Measurements from ENCODE around the gene POU2F1. TPM values are rescaled to one million over a fixed set of nuclear protein-coding genes. Genes with fewer than 3 reads are reported as not detected.

POU2F1 gene
- total RNA-seq, 5 donors from 2014 or later (not counting 1 experiment from before 2014, with no cell fraction given): 15.1 to 34.5 (median 22.6) TPM

DNA sequence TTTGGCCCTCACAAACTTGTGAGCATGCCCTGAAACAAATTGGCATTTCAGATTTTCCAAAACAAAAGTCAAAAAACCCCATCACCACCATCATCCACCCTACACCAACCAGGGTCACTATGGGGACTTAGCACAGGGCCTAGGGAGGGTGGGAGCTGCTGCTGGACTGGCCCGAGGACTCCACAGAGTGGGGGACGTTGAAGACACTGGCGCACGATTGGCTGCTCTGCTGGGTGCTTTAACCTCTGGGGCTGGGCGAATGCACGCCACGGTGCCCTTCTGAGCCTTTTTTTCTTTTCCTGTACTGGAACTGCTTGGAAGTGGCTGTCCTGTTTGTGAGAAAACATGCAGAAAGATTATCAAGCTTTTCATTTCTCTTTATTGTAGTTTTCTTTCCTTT lies 204.8 kb downstream of the POU2F1 start:
- DNase-seq (no peak), ATAC-seq (replicated peaks in 1 of 4) (no peak)
- 96% methylated on average over 4 of the region's 7 CpGs for whole genome bisulfite sequencing (ENCODE audit: insufficient coverage)
- peaks cover 20 to 45% (median 42%) of the 10 kb centered on the region in 3 donors for H3K4me1 Mint-ChIP-seq
- peaks cover 4 to 12% of the 10 kb centered on the region in 2 donors for H3K36me3 ChIP-seq (ENCODE audit: control insufficient read depth in 2 of 2, extremely low read depth in 1 of 2, insufficient read depth in 1 of 2, low read length in 1 of 2)
- ChIA-PET CTCF (interaction anchor here in 1 of 2 donors (0.6 to 1.2 kb wide), 2 partner anchors 15 to 115 kb away, joined by 3 read pairs; no protein-coding TSS in a partner anchor), POLR2A (interaction anchor here in 1 of 2 donors (0.7 kb wide), 1 partner anchor 12 kb away, joined by 13 read pairs; no protein-coding TSS in a partner anchor)
- H3K36me3 Mint-ChIP-seq: peaks cover 12% of the 10 kb centered on the region
- H3K4me3 ChIP-seq (ENCODE audit: control insufficient read depth in 1 of 2, extremely low read depth in 1 of 2, low read length in 1 of 2): no peak overlapping the region
- H3K9me3 ChIP-seq: no peaks in the 10 kb centered on the region
- H3K27ac ChIP-seq (ENCODE audit: low read length): no peak overlapping the region
- H3K27me3 Mint-ChIP-seq: no peaks in the 10 kb centered on the region
- no peak overlapping the region for H3K4me3 Mint-ChIP-seq
- H3K27me3 ChIP-seq (replicated peaks in 1 of 2; ENCODE audit: control insufficient read depth in 2 of 2, extremely low read depth in 1 of 2, insufficient read depth in 2 of 2, low read length in 1 of 2): no peaks in the 10 kb centered on the region
- H3K27ac Mint-ChIP-seq: peak overlapping the region; percentile 52 to 53
- no peaks in the 10 kb centered on the region for H3K9me3 Mint-ChIP-seq
- H3K4me1 ChIP-seq (ENCODE audit: control insufficient read depth in 1 of 2, extremely low read depth in 1 of 2, insufficient read depth in 2 of 2, low read length in 2 of 2): peaks cover 0 to 17% of the 10 kb centered on the region in 2 experiments

DNA sequence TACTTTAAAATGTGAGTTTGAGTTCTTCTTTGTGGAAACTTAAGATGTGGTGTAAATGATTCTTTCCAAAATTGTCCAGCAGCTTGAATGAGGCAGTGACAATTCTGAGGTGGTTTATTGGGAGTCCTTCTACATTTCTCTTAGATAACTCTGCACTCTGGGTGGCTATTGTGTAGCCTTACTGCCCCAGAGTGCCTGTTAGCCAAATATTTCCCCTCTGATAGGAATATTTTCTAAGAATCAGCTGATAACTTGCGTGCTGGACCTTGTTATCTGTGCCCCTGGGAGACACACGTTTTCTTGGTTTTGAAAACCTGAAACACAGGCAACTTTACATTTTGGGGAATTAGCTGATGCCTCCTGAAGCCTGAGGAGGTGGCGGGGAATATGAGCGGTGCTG lies 206.0 kb downstream of the POU2F1 start:
- H3K4me3 ChIP-seq (ENCODE audit: control insufficient read depth in 1 of 2, extremely low read depth in 1 of 2, low read length in 1 of 2): no peak overlapping the region
- POLR2A ChIA-PET: interaction anchor here in 1 of 2 donors (0.6 to 1.2 kb wide), 3 partner anchors 11 to 92 kb away, joined by 4 read pairs; no protein-coding TSS in a partner anchor
- Mint-ChIP-seq H3K4me3 (no peak overlapping the region), H3K36me3 (peaks cover 20% of the 10 kb centered on the region), H3K27me3 (no peaks in the 10 kb centered on the region), H3K27ac (peak overlapping the region; percentile 53 to 79), H3K4me1 (peaks cover 22 to 57% (median 53%) of the 10 kb centered on the region in 3 donors), H3K9me3 (no peaks in the 10 kb centered on the region)
- H3K36me3 ChIP-seq (ENCODE audit: control insufficient read depth in 2 of 2, extremely low read depth in 1 of 2, insufficient read depth in 1 of 2, low read length in 1 of 2): peaks cover 9 to 24% of the 10 kb centered on the region in 2 donors
- ATAC-seq (replicated peaks in 1 of 4): no peak
- H3K9me3 ChIP-seq: no peaks in the 10 kb centered on the region
- H3K4me1 ChIP-seq (ENCODE audit: control insufficient read depth in 1 of 2, extremely low read depth in 1 of 2, insufficient read depth in 2 of 2, low read length in 2 of 2): peaks cover 0 to 29% of the 10 kb centered on the region in 2 experiments
- CTCF ChIA-PET: interaction anchor here in 1 of 2 donors (1.2 kb wide), 1 partner anchor 114 kb away, joined by 3 read pairs; no protein-coding TSS in a partner anchor
- no peak for DNase-seq
- H3K27me3 ChIP-seq (replicated peaks in 1 of 2; ENCODE audit: control insufficient read depth in 2 of 2, extremely low read depth in 1 of 2, insufficient read depth in 2 of 2, low read length in 1 of 2): no peaks in the 10 kb centered on the region
- WGBS (ENCODE audit: insufficient coverage): 86% methylated on average over 2 of the region's 4 CpGs
- H3K27ac ChIP-seq (ENCODE audit: low read length): peak overlapping the region; percentile 34

DNA sequence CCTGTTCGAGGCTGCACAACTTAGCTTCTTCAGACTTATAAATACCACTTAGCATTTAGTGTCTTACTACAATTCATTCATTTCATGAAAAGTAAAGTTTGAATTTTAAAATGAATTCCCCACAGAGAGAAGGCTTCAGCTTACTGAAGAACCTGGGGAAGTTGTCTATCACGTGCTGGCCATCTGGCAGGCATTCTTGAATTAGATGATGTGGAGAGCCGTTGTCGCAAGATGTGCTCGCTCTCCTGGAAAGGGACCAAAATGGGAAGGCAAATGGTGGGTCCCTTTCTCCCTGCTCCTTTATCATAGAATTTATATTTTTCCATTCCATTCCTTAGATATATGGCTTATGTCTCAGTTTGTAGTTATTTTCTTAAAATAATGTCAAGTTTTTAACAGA lies 207.2 kb downstream of the POU2F1 start:
- Histone ChIP-seq H3K4me3 (ENCODE audit: control insufficient read depth in 1 of 2, extremely low read depth in 1 of 2, low read length in 1 of 2) (no peak overlapping the region), H3K36me3 (ENCODE audit: control insufficient read depth in 2 of 2, extremely low read depth in 1 of 2, insufficient read depth in 1 of 2, low read length in 1 of 2) (peaks cover 17 to 35% of the 10 kb centered on the region in 2 donors), H3K9me3 (no peaks in the 10 kb centered on the region), H3K27me3 (replicated peaks in 1 of 2; ENCODE audit: control insufficient read depth in 2 of 2, extremely low read depth in 1 of 2, insufficient read depth in 2 of 2, low read length in 1 of 2) (no peaks in the 10 kb centered on the region), H3K4me1 (ENCODE audit: control insufficient read depth in 1 of 2, extremely low read depth in 1 of 2, insufficient read depth in 2 of 2, low read length in 2 of 2) (peaks cover 0 to 41% of the 10 kb centered on the region in 2 experiments), H3K27ac (ENCODE audit: low read length) (peak overlapping the region; percentile 64)
- Mint-ChIP-seq H3K4me3 (no peak overlapping the region), H3K36me3 (peaks cover 26% of the 10 kb centered on the region), H3K4me1 (peaks cover 28 to 64% (median 59%) of the 10 kb centered on the region in 3 donors), H3K9me3 (no peaks in the 10 kb centered on the region), H3K27ac (peak overlapping the region; percentile 86 to 87), H3K27me3 (no peaks in the 10 kb centered on the region)
- 67% methylated on average over 1 of the region's 5 CpGs for WGBS (ENCODE audit: insufficient coverage)
- ChIA-PET CTCF (interaction anchor here (0.5 to 0.7 kb wide), 2 partner anchors 289 to 346 kb away, joined by 3 read pairs; no protein-coding TSS in a partner anchor), POLR2A (interaction anchor here in 1 of 2 donors (1.0 to 1.4 kb wide), 3 partner anchors 9 to 37 kb away, joined by 3 to 4 read pairs (median 4); no protein-coding TSS in a partner anchor)
- DNase-seq (no peak), ATAC-seq (replicated peaks in 1 of 4) (no peak)

DNA sequence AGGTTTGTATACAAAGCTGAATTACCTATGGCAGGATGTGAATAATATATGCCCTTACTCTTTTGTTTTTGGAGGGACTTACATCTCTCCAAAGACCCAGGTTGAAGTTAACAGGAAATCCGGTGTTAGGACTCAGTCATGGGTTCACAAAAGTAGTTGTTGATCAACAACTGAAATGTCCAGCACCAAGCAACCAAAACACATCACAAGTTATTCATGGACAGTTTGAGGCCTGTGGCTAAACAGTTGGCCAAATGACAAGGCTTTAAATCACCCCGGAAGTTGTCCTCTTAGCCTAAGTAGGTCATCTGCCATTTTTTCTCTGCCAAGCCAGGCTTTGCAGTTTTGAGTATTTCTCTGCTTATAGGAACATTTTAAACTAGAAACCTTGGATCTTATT lies 207.7 kb downstream of the POU2F1 start:
- H3K9me3 Mint-ChIP-seq: no peaks in the 10 kb centered on the region
- no peaks in the 10 kb centered on the region for H3K27me3 Mint-ChIP-seq
- no peak for DNase-seq
- H3K27ac Mint-ChIP-seq: peak overlapping the region; percentile 86 to 87
- 73% methylated on average over 2 of the region's 2 CpGs for WGBS (ENCODE audit: insufficient coverage)
- no peak overlapping the region for H3K4me3 Mint-ChIP-seq
- Histone ChIP-seq H3K4me1 (ENCODE audit: control insufficient read depth in 1 of 2, extremely low read depth in 1 of 2, insufficient read depth in 2 of 2, low read length in 2 of 2) (peaks cover 0 to 46% of the 10 kb centered on the region in 2 experiments), H3K4me3 (ENCODE audit: control insufficient read depth in 1 of 2, extremely low read depth in 1 of 2, low read length in 1 of 2) (no peak overlapping the region), H3K9me3 (no peaks in the 10 kb centered on the region), H3K36me3 (ENCODE audit: control insufficient read depth in 2 of 2, extremely low read depth in 1 of 2, insufficient read depth in 1 of 2, low read length in 1 of 2) (peaks cover 19 to 41% of the 10 kb centered on the region in 2 donors), H3K27ac (ENCODE audit: low read length) (peak overlapping the region; percentile 64), H3K27me3 (replicated peaks in 1 of 2; ENCODE audit: control insufficient read depth in 2 of 2, extremely low read depth in 1 of 2, insufficient read depth in 2 of 2, low read length in 1 of 2) (no peaks in the 10 kb centered on the region)
- H3K36me3 Mint-ChIP-seq: peaks cover 30% of the 10 kb centered on the region
- H3K4me1 Mint-ChIP-seq: peaks cover 24 to 66% (median 62%) of the 10 kb centered on the region in 3 donors
- ChIA-PET POLR2A (interaction anchor here in 1 of 2 donors (1.0 to 1.4 kb wide), 2 partner anchors 19 to 36 kb away, joined by 3 to 4 read pairs; no protein-coding TSS in a partner anchor), CTCF (interaction anchor here in 1 of 2 donors (0.7 kb wide), 1 partner anchor 346 kb away, joined by 3 read pairs; no protein-coding TSS in a partner anchor)
- no peak for ATAC-seq (replicated peaks in 1 of 4)

DNA sequence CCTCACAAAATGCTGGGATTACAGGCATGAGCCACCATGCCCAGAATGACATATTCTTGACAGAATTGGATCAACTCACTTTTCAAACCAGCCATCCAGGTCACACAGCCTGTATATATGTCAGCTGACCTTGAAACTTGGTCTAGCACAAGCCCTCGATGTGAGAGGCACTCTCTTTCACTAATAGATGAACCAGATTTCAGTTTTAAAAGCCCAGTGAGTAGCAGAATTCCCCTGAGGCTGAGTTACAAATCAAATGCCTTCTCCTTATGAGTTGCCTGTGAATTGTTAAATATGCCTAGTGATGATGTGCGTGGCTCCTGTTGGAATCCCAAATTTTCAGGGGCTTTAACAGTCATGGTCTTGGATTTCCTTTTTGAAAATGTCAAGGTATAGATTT lies 208.9 kb downstream of the POU2F1 start:
- CTCF ChIA-PET: no interaction called here
- no peaks in the 10 kb centered on the region for H3K9me3 ChIP-seq
- no peaks in the 10 kb centered on the region for H3K27me3 Mint-ChIP-seq
- H3K27ac Mint-ChIP-seq: peak overlapping the region; percentile 87
- H3K27ac ChIP-seq (ENCODE audit: low read length): peak overlapping the region; percentile 64
- H3K36me3 Mint-ChIP-seq: peaks cover 39% of the 10 kb centered on the region
- H3K9me3 Mint-ChIP-seq: no peaks in the 10 kb centered on the region
- H3K4me1 Mint-ChIP-seq: peaks cover 29 to 77% (median 71%) of the 10 kb centered on the region in 3 donors
- H3K4me1 ChIP-seq (ENCODE audit: control insufficient read depth in 1 of 2, extremely low read depth in 1 of 2, insufficient read depth in 2 of 2, low read length in 2 of 2): peaks cover 6 to 58% of the 10 kb centered on the region in 2 experiments
- no CpG with 5 or more reads among the region's 2 CpGs for WGBS (ENCODE audit: insufficient coverage)
- ATAC-seq (replicated peaks in 1 of 4) (no peak), DNase-seq (no peak)
- H3K4me3 ChIP-seq (ENCODE audit: control insufficient read depth in 1 of 2, extremely low read depth in 1 of 2, low read length in 1 of 2): no peak overlapping the region
- no peak overlapping the region for H3K4me3 Mint-ChIP-seq
- POLR2A ChIA-PET: interaction anchor here in 1 of 2 donors (1.0 kb wide), 1 partner anchor 42 kb away, joined by 7 read pairs; no protein-coding TSS in a partner anchor
- peaks cover 23 to 53% of the 10 kb centered on the region in 2 donors for H3K36me3 ChIP-seq (ENCODE audit: control insufficient read depth in 2 of 2, extremely low read depth in 1 of 2, insufficient read depth in 1 of 2, low read length in 1 of 2)
- no peaks in the 10 kb centered on the region for H3K27me3 ChIP-seq (replicated peaks in 1 of 2; ENCODE audit: control insufficient read depth in 2 of 2, extremely low read depth in 1 of 2, insufficient read depth in 2 of 2, low read length in 1 of 2)

DNA sequence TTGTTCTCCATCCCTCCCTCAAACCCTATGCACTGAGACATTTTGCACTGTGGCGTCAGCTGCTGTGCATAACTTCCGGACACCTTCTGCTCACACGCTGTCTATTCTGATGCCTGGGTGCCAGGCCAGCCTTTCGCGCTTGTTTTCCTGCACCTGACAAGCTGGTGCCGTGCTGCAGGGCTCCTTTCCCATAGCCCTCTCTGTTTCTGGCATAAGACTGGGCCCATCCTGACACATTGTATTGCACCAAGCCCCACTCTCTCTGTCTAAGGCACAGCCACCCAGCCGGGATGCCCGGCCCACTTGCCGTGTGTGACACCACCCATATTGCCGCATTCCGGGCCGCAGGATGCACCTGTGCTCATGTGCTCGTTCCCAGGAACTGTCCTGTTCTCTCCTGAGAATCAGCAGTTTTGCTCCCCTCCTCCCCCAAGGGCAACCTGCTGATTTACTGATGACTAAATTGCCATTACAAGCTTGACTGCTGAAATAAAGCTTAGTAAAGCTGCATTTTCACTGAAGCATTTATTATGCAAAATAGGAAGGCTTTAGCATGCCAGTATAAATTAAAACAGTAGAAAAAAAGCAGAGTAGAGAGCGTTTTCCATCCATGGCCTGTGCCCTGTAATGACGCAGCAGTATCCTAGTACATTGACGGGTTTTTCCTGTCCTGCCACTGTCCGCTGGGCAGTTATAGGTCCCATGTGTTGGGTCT lies 209.6 kb downstream of the POU2F1 start:
- peak overlapping the region; percentile 87 for H3K27ac Mint-ChIP-seq
- peak; percentile 17 to 42 (median 34) for ATAC-seq (replicated peaks in 1 of 4)
- peak overlapping the region; percentile 64 for H3K27ac ChIP-seq (ENCODE audit: low read length)
- POLR2A ChIA-PET: interaction anchor here in 1 of 2 donors (0.6 to 2.0 kb wide), 4 partner anchors 25 to 231 kb away, joined by 3 to 7 read pairs (median 4); no protein-coding TSS in a partner anchor
- H3K4me3 ChIP-seq (ENCODE audit: control insufficient read depth in 1 of 2, extremely low read depth in 1 of 2, low read length in 1 of 2): no peak overlapping the region
- peaks cover 23 to 56% of the 10 kb centered on the region in 2 donors for H3K36me3 ChIP-seq (ENCODE audit: control insufficient read depth in 2 of 2, extremely low read depth in 1 of 2, insufficient read depth in 1 of 2, low read length in 1 of 2)
- no peaks in the 10 kb centered on the region for H3K27me3 ChIP-seq (replicated peaks in 1 of 2; ENCODE audit: control insufficient read depth in 2 of 2, extremely low read depth in 1 of 2, insufficient read depth in 2 of 2, low read length in 1 of 2)
- H3K36me3 Mint-ChIP-seq: peaks cover 39% of the 10 kb centered on the region
- CTCF ChIA-PET: interaction anchor here in 1 of 2 donors (0.6 to 1.1 kb wide), 2 partner anchors 10 to 179 kb away, joined by 3 read pairs; no protein-coding TSS in a partner anchor
- H3K4me3 Mint-ChIP-seq: peak overlapping the region in 1 of 3 donors; percentile 31
- no peaks in the 10 kb centered on the region for H3K27me3 Mint-ChIP-seq
- peak in 3 of 35 experiments; percentile 48 to 54 (median 48) for DNase-seq
- peaks cover 31 to 80% (median 73%) of the 10 kb centered on the region in 3 donors for H3K4me1 Mint-ChIP-seq
- H3K4me1 ChIP-seq (ENCODE audit: control insufficient read depth in 1 of 2, extremely low read depth in 1 of 2, insufficient read depth in 2 of 2, low read length in 2 of 2): peaks cover 8 to 63% of the 10 kb centered on the region in 2 experiments
- WGBS (ENCODE audit: insufficient coverage): 78% methylated on average over 17 of the region's 17 CpGs
- no peaks in the 10 kb centered on the region for H3K9me3 Mint-ChIP-seq
- H3K9me3 ChIP-seq: no peaks in the 10 kb centered on the region

All from T-cell (primary cell).